ENCODE results near the gene TBC1D22A. TPM values are rescaled to one million over a fixed set of nuclear protein-coding genes. Genes with fewer than 3 reads are reported as not detected.
A peak's percentile ranks its signal among the peaks of the same experiment; 100 is the strongest.

TBC1D22A gene
- total and polyA plus RNA-seq, 9 donors = 12.5 to 25.6 (median 18.5) TPM

DNA sequence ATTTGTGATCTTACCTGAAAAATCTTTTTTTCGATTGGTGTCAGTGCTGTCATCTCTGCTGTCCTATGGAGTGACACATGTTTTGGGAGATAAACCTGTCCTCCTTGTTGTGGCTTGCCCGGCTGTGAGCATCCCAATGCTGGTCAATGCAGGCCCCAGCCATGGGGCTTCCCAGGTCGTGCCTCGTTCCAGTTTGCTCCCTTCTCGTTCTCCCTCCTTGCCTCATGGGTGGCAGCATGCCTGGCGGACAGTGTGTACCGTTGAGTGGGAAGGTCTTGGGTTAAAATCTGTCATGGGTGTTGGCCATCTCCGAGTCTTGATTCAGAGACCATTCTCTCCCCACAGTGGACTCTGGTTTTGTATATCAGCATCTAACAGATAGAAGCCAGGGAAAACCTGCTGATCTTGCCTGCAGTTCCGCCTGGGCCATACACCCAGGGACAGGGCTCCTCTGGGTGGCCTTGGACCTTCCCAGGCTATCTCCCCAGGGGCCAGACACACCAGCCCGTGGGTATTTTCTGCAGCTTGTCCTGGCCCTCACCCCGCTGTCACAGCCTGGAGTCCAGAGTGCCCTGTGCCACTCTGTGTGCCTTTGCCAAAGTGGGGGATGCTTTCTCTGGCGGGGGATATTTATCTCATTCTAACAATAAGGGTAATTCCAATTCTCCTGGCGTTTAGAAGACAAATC lies 208.1 kb downstream of the TBC1D22A start:
- H3K4me1 ChIP-seq (ENCODE audit: insufficient read depth) = peaks cover 8% of the 10 kb centered on the region
- H3K4me3 ChIP-seq = no peak overlapping the region
- H3K27me3 ChIP-seq = no peaks in the 10 kb centered on the region
- 80 to 83% (median 83%) methylated on average over 13 of the region's 13 CpGs for WGBS, 3 donors
- no peak for DNase-seq
- H3K9me3 ChIP-seq = no peaks in the 10 kb centered on the region
- H3K27ac ChIP-seq = peak overlapping the region in 1 of 2 donors; percentile 71
- no peaks in the 10 kb centered on the region for H3K36me3 ChIP-seq
- intact Hi-C loops (cut with DNase I) = no loop called here
- TF ChIP-seq EP300 (IDR thresholded peaks at IDR 0.05) = no peak
- no peak for TF ChIP-seq POLR2A (IDR thresholded peaks at IDR 0.05)
- TF ChIP-seq, protein P1, sequence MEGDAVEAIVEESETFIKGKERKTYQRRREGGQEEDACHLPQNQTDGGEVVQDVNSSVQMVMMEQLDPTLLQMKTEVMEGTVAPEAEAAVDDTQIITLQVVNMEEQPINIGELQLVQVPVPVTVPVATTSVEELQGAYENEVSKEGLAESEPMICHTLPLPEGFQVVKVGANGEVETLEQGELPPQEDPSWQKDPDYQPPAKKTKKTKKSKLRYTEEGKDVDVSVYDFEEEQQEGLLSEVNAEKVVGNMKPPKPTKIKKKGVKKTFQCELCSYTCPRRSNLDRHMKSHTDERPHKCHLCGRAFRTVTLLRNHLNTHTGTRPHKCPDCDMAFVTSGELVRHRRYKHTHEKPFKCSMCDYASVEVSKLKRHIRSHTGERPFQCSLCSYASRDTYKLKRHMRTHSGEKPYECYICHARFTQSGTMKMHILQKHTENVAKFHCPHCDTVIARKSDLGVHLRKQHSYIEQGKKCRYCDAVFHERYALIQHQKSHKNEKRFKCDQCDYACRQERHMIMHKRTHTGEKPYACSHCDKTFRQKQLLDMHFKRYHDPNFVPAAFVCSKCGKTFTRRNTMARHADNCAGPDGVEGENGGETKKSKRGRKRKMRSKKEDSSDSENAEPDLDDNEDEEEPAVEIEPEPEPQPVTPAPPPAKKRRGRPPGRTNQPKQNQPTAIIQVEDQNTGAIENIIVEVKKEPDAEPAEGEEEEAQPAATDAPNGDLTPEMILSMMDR (IDR thresholded peaks at IDR 0.05) = no peak

DNA sequence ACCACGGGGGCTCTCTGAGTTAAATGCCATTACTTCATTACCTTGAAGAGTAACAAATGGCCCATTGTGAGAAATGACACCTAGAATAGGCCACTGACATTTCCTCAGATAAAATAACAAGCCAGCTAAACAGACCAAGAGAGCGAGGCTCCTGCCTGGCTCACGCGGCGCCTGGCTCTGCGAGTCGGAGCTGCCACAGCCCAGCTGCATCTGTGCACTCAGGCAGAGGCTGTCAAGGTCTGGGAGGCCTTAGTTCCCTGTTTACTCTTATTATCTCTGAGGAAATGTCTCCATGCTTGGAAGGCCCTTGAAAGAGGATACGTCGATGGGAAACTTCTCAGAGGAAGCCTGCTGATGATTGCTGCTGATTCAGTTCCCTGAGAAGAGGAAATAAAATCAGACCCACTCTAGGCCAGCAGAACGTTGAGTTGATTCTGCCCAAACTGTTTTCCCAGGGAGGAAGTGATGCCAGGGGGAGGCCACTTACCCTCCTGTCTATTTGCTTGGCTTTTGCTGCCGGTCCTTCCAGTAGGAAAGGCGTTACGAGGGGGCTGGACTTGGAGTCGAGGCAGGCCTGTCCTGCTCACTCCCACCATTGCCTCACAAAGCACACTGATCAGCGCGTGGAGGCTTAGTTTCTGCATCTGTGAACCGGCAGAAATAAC lies 208.8 kb downstream of the TBC1D22A start:
- H3K27ac ChIP-seq = peak overlapping the region; percentile 3 to 71
- intact Hi-C loops (cut with DNase I) = no loop called here

DNA sequence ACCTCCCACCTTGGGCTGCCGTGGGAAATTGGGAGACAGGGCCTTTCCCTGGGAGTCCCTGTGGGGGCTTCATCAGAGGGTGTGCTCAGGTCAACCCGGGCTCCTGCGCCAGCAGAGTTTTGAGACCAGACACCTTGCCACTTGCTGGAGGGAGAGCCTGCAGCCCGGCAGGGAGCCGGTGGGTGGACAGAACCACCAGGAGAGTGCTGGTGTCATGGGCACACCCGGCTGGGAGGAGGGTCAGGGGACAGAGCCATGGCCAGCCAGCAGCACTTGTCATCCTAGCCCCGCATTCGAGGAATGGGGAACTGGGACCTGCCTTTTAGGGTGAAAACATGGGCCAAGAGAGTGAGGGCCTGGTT lies 209.3 kb downstream of the TBC1D22A start:
- H3K27ac ChIP-seq = peak overlapping the region; percentile 3 to 71
- 67 to 81% (median 72%) methylated on average over 5 to 8 of the region's 8 CpGs for WGBS, 3 donors
- no peak for DNase-seq
- no peaks in the 10 kb centered on the region for H3K36me3 ChIP-seq
- H3K9me3 ChIP-seq = no peaks in the 10 kb centered on the region
- H3K4me3 ChIP-seq = no peak overlapping the region
- intact Hi-C loops (cut with DNase I) = no loop called here
- TF ChIP-seq EP300 (IDR thresholded peaks at IDR 0.05) = no peak
- TF ChIP-seq POLR2A (IDR thresholded peaks at IDR 0.05) = no peak
- TF ChIP-seq, protein P1 (IDR thresholded peaks at IDR 0.05) = no peak
- no peaks in the 10 kb centered on the region for H3K27me3 ChIP-seq
- peaks cover 8% of the 10 kb centered on the region for H3K4me1 ChIP-seq (ENCODE audit: insufficient read depth)

More for the DNA sequence above, 208.8 kb downstream of the TBC1D22A start:
- Histone ChIP-seq H3K36me3 (no peaks in the 10 kb centered on the region), H3K27me3 (no peaks in the 10 kb centered on the region), H3K9me3 (no peaks in the 10 kb centered on the region), H3K4me3 (no peak overlapping the region), H3K4me1 (ENCODE audit: insufficient read depth) (peaks cover 8% of the 10 kb centered on the region)
- 13 to 26% (median 15%) methylated on average over 17 of the region's 17 CpGs for WGBS, 3 donors
- TF ChIP-seq POLR2A (IDR thresholded peaks at IDR 0.05) (no peak), EP300 (IDR thresholded peaks at IDR 0.05) (no peak)
- TF ChIP-seq, protein P1 (IDR thresholded peaks at IDR 0.05) = no peak
- peak in 4 of 5 donors; percentile 60 to 70 (median 60) for DNase-seq

DNA sequence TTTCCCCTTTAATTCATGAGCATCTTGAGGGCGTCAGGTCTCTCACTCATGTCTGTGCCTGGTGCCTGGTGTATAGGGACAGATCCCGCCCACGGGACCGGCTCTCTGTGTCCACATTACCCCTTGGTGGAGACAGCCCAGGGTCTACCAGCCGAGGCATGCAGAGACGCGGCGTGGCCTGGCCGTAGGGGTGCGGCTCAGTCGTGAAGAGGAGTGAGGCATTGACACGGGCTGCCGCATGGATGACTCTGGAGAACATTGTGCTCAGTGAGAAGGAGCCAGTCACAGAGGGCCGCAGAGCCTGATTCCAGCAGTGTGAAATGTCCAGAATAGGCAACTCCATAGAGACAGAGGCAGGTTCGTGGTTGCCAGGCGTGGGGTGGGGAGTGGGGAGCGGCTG lies 209.8 kb downstream of the TBC1D22A start:
- Histone ChIP-seq H3K27me3 (no peaks in the 10 kb centered on the region), H3K36me3 (no peaks in the 10 kb centered on the region), H3K9me3 (no peaks in the 10 kb centered on the region), H3K27ac (peak overlapping the region in 1 of 2 donors; percentile 71), H3K4me3 (no peak overlapping the region), H3K4me1 (ENCODE audit: insufficient read depth) (peaks cover 8% of the 10 kb centered on the region)
- intact Hi-C loops (cut with DNase I) = no loop called here
- TF ChIP-seq EP300 (IDR thresholded peaks at IDR 0.05) (no peak), POLR2A (IDR thresholded peaks at IDR 0.05) (no peak)
- TF ChIP-seq, protein P1 (IDR thresholded peaks at IDR 0.05) = no peak
- DNase-seq = no peak
- 94 to 97% (median 95%) methylated on average over 17 of the region's 17 CpGs for WGBS, 3 donors

All from ovary (tissue), 9 donors.